WTC11 (cell line): ENCODE results near the gene KCNMA1. TPM values are rescaled to one million over a fixed set of nuclear protein-coding genes. Genes with fewer than 3 reads are reported as not detected.

ENCODE experiments used
- ATAC-seq: fragments of 200-7000 bp; cut with Tn5 transposase; 2 replicates; pipeline ENCODE4 v1.10.0; 2021; ENCODE audit warnings: mild to moderate bottlenecking, moderate library complexity
- CTCF ChIA-PET: fragments of 300-600 bp; sonication (Branson Sonifier 250); formaldehyde crosslinking; loops from one replicate; lab custom pipeline; 2021; ENCODE audit warnings: antibody characterized with exemption; lab: Charles Lee
- POLR2A ChIA-PET: fragments of 350-600 bp; sonication (Branson Sonifier 250); formaldehyde crosslinking; loops from one replicate; lab custom pipeline; 2021; ENCODE audit warnings: antibody characterized with exemption; lab: Charles Lee
- DNase-seq: peaks from one replicate; pipeline ENCODE4 v3.0.0; 2021; ENCODE audit warnings: low spot score
- H3K27ac Mint-ChIP-seq: 2 replicates; pipeline ENCODE4 v1.8.0; 2021; ENCODE audit warnings: mixed read lengths
- H3K27me3 Mint-ChIP-seq: 2 replicates; pipeline ENCODE4 v1.8.0; 2021; ENCODE audit warnings: low read depth, mild to moderate bottlenecking, moderate library complexity, mixed read lengths
- H3K36me3 Mint-ChIP-seq: 2 replicates; pipeline ENCODE4 v1.8.0; 2021; ENCODE audit warnings: mixed read lengths
- H3K4me1 Mint-ChIP-seq: 2 replicates; pipeline ENCODE4 v1.8.0; 2022; ENCODE audit warnings: mixed read lengths
- H3K4me3 Mint-ChIP-seq: 2 replicates; pipeline ENCODE4 v1.8.0; 2021; ENCODE audit warnings: mild to moderate bottlenecking, moderate library complexity, mixed read lengths
- H3K9me3 Mint-ChIP-seq: 2 replicates; pipeline ENCODE4 v1.8.0; 2021; ENCODE audit warnings: mixed read lengths
- AFF4 ChIP-seq: sonication (generic); formaldehyde crosslinking; IDR thresholded peaks from 2 replicates; pipeline ENCODE4 v1.8.1; 2023; ENCODE audit warnings: mild to moderate bottlenecking, missing genetic modification reagents, borderline replicate concordance
- ATF1 ChIP-seq: sonication (generic); formaldehyde crosslinking; IDR thresholded peaks from 2 replicates; pipeline ENCODE4 v1.8.1; 2023; ENCODE audit warnings: mild to moderate bottlenecking, moderate library complexity, missing genetic modification reagents
- ATF3 ChIP-seq: sonication (generic); formaldehyde crosslinking; conservative IDR thresholded peaks from 2 replicates; pipeline ENCODE4 v1.8.1; 2022; ENCODE audit warnings: mild to moderate bottlenecking, missing genetic modification reagents
- CREB1 ChIP-seq: sonication (generic); formaldehyde crosslinking; IDR thresholded peaks from 2 replicates; pipeline ENCODE4 v1.8.0; 2023; ENCODE audit warnings: mild to moderate bottlenecking, missing genetic modification reagents
- E2F5 ChIP-seq: sonication (generic); formaldehyde crosslinking; IDR thresholded peaks from 2 replicates; pipeline ENCODE4 v1.8.1; 2022; ENCODE audit warnings: mild to moderate bottlenecking, moderate library complexity, missing genetic modification reagents
- GRHL2 ChIP-seq: fragments of 250-450 bp; sonication (Bioruptor Pico); IDR thresholded peaks from 2 replicates; pipeline ENCODE4 v1.8.0; 2022; ENCODE audit warnings: mild to moderate bottlenecking, moderate library complexity; ENCODE audit not compliant: insufficient replicate concordance, severe bottlenecking
- HMGXB4 ChIP-seq: sonication (generic); formaldehyde crosslinking; IDR thresholded peaks from 2 replicates; pipeline ENCODE4 v1.8.1; 2023; ENCODE audit warnings: mild to moderate bottlenecking, moderate library complexity, missing genetic modification reagents
- KAT7 ChIP-seq: sonication (generic); formaldehyde crosslinking; IDR thresholded peaks from 2 replicates; pipeline ENCODE4 v1.8.1; 2023; ENCODE audit warnings: missing genetic modification reagents, mild to moderate bottlenecking, borderline replicate concordance
- MAX ChIP-seq: sonication (generic); formaldehyde crosslinking; IDR thresholded peaks from 2 replicates; pipeline ENCODE4 v1.8.0; 2022; ENCODE audit warnings: mild to moderate bottlenecking, missing genetic modification reagents
- NFATC4 ChIP-seq: fragments of 250-450 bp; sonication (Bioruptor Pico); IDR thresholded peaks from 2 replicates; pipeline ENCODE4 v1.9.0; 2021; ENCODE audit warnings: mild to moderate bottlenecking
- NFE2L1 ChIP-seq: sonication (generic); formaldehyde crosslinking; IDR thresholded peaks from 2 replicates; pipeline ENCODE4 v1.8.1; 2023; ENCODE audit warnings: missing genetic modification reagents
- TCF7 ChIP-seq: sonication (generic); formaldehyde crosslinking; IDR thresholded peaks from 2 replicates; pipeline ENCODE4 v1.8.0; 2022; ENCODE audit warnings: mild to moderate bottlenecking, low read depth, missing genetic modification reagents, moderate library complexity
- TEAD1 ChIP-seq: sonication (generic); formaldehyde crosslinking; IDR thresholded peaks from 2 replicates; pipeline ENCODE4 v1.8.0; 2022; ENCODE audit warnings: mild to moderate bottlenecking, missing genetic modification reagents
- ZMAT4 ChIP-seq: fragments of 250-450 bp; sonication (Bioruptor Pico); IDR thresholded peaks from 2 replicates; pipeline ENCODE4 v1.9.0; 2021; ENCODE audit warnings: mild to moderate bottlenecking
- ZNF263 ChIP-seq: sonication (generic); formaldehyde crosslinking; IDR thresholded peaks from 2 replicates; pipeline ENCODE4 v1.8.1; 2022; ENCODE audit warnings: low read depth, mild to moderate bottlenecking, moderate library complexity, missing genetic modification reagents
- total RNA-seq: library from RNA; stranded (reverse); gene quantifications from 3 replicates; pipeline ENCODE4 v1.2.3, GENCODE V29; 2021

KCNMA1 gene
- total RNA-seq, 1 experiment from 2014 or later: 7.3 TPM

- no peaks in the 10 kb centered on the region for H3K36me3 Mint-ChIP-seq
- no peak overlapping the region for H3K4me3 Mint-ChIP-seq
- H3K4me1 Mint-ChIP-seq: peaks cover 24% of the 10 kb centered on the region
- ChIA-PET POLR2A (no interaction called here), CTCF (no interaction called here)
- ATAC-seq (no peak), DNase-seq (no peak)
- H3K9me3 Mint-ChIP-seq: no peaks in the 10 kb centered on the region
- H3K27me3 Mint-ChIP-seq: peaks cover 6% of the 10 kb centered on the region; the same call in 1 of the 2 replicates
- TF ChIP-seq CREB1 (no peak), TEAD1 (CRISPR knock-in tag) (no peak), KAT7 (no peak), MAX (no peak), NFE2L1 (no peak), ZNF263 (CRISPR knock-in tag) (no peak)
- H3K27ac Mint-ChIP-seq: no peak overlapping the region
These were observed 561.7 kb downstream of the KCNMA1 start for GRCh38 chr10:77075926-77076325.

GRCh38 chr10:77074104-77074624 is 563.4 kb downstream of the KCNMA1 start:
- ChIA-PET POLR2A (no interaction called here), CTCF (no interaction called here)
- Mint-ChIP-seq H3K4me3 (no peak overlapping the region), H3K27me3 (no peaks in the 10 kb centered on the region; the same call in 1 of the 2 replicates), H3K36me3 (no peaks in the 10 kb centered on the region), H3K9me3 (no peaks in the 10 kb centered on the region), H3K4me1 (peaks cover 8% of the 10 kb centered on the region; the same call in 1 of the 2 replicates), H3K27ac (no peak overlapping the region)
- no peak for ATAC-seq
- TF ChIP-seq HMGXB4 (CRISPR knock-in tag) (no peak), ZMAT4 (CRISPR knock-in tag) (no peak), AFF4 (CRISPR knock-in tag) (no peak), ATF3 (no peak), NFATC4 (no peak), ATF1 (no peak), TEAD1 (CRISPR knock-in tag) (no peak)
- DNase-seq: no peak

- Mint-ChIP-seq H3K4me3 (no peak overlapping the region), H3K27ac (no peak overlapping the region), H3K36me3 (no peaks in the 10 kb centered on the region), H3K4me1 (peaks cover 10% of the 10 kb centered on the region; the same call in 1 of the 2 replicates), H3K27me3 (no peaks in the 10 kb centered on the region; the same call in 1 of the 2 replicates), H3K9me3 (no peaks in the 10 kb centered on the region)
- CTCF ChIA-PET: no interaction called here
- ATAC-seq: no peak
- DNase-seq: no peak
- TF ChIP-seq GRHL2 (CRISPR knock-in tag) (no peak), E2F5 (no peak), ATF1 (no peak), TCF7 (CRISPR knock-in tag) (no peak)
- TF ChIP-seq, all 79 proteins: peak for 0
- POLR2A ChIA-PET: no interaction called here
These were observed 564.0 kb downstream of the KCNMA1 start for GRCh38 chr10:77073663-77073960.
